ENCODE data around the gene SRC.

The SRC gene

DNA sequence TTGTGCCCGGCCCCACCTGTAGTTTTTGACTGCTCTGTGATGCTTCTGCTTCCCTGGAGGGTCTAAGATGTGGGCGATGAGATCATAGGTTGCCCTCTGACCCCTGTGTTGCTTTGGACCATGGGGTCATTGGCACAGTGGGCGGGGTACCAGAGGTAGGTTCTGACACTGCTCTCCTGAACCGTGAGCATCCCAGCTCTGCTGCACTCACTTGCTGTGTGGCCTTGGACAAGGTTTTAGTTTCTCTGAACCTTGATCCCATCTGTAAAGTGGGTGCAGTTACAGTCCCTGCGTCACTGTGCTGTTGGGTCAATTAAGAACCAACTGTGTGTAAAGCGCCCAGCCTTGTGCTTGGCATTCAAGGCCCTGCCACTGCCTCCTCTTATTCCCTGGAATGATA is 30.9 kb downstream of the SRC start:
- H3K27me3 Mint-ChIP-seq (ENCODE audit: low read depth, poor library complexity) = peaks cover 6% of the 10 kb centered on the region
- DNase-seq = no peak
- H3K27ac Mint-ChIP-seq = no peak overlapping the region
- peaks cover 36% of the 10 kb centered on the region for H3K36me3 Mint-ChIP-seq (ENCODE audit: low read depth)
- TF ChIP-seq, protein P1, sequence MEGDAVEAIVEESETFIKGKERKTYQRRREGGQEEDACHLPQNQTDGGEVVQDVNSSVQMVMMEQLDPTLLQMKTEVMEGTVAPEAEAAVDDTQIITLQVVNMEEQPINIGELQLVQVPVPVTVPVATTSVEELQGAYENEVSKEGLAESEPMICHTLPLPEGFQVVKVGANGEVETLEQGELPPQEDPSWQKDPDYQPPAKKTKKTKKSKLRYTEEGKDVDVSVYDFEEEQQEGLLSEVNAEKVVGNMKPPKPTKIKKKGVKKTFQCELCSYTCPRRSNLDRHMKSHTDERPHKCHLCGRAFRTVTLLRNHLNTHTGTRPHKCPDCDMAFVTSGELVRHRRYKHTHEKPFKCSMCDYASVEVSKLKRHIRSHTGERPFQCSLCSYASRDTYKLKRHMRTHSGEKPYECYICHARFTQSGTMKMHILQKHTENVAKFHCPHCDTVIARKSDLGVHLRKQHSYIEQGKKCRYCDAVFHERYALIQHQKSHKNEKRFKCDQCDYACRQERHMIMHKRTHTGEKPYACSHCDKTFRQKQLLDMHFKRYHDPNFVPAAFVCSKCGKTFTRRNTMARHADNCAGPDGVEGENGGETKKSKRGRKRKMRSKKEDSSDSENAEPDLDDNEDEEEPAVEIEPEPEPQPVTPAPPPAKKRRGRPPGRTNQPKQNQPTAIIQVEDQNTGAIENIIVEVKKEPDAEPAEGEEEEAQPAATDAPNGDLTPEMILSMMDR (IDR thresholded peaks at IDR 0.05) = no peak
- H3K9me3 Mint-ChIP-seq = no peaks in the 10 kb centered on the region
- H3K4me1 Mint-ChIP-seq = peaks cover 6% of the 10 kb centered on the region
- H3K4me3 Mint-ChIP-seq = no peak overlapping the region

DNA sequence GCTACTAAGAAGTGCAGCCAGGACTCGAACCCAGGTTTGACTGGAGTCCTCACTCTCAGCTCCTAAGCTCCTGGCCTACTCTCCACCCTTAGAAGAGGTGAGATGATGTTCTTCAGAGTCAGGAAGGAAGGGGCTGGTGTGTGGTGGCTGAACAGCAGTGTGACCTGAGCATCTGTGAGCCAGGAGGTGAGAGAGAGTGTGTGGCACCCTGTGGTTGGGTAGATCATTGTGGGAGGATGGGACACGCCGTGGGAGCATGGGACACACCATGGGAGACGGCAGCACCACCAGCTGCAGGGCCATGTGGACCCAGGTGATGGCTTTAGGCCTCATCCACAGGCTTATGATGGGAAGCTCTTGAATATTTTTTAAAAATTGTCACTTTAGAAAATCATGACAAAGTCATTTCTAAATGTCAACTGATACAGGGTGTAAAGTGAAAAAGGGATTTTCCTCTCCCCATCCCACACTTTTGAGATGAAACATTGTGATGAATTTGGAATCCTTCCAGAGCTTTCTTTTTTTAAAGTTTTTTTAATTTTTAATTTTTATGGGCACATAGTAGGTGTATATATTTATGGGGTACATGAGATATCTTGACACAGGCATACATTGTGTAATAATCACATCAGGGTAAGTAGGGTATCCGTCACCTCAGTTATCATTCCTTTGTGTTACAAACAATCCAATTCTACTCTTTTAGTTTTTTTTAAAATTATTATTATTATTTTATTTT is 31.6 kb downstream of the SRC start:
- no peak overlapping the region for H3K4me3 Mint-ChIP-seq
- H3K27ac Mint-ChIP-seq = peak overlapping the region; percentile 21
- DNase-seq = no peak
- peaks cover 36% of the 10 kb centered on the region for H3K36me3 Mint-ChIP-seq (ENCODE audit: low read depth)
- H3K27me3 Mint-ChIP-seq (ENCODE audit: low read depth, poor library complexity) = peaks cover 6% of the 10 kb centered on the region
- peaks cover 6% of the 10 kb centered on the region for H3K4me1 Mint-ChIP-seq
- TF ChIP-seq, protein P1 (IDR thresholded peaks at IDR 0.05) = no peak
- no peaks in the 10 kb centered on the region for H3K9me3 Mint-ChIP-seq

DNA sequence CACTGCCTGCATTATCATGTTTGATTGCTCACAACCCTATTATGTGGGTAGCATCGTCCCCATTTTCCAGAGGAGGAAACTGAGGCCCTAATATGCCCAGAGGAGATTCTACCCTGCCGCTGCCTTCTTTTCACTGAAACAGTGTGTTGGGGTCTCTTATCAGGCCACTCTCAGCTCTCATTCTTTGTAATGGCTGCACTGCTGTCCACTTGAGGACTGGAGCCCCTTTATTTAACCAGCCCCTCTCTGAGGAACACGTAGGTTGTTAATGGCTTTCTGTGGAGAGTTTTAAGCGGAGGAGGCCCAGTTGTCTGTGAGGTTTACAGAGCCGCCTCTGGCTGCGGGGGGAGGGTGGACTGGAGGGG is 32.5 kb downstream of the SRC start:
- TF ChIP-seq, protein P1 (IDR thresholded peaks at IDR 0.05) = no peak
- peak overlapping the region; percentile 45 for H3K27ac Mint-ChIP-seq
- H3K4me1 Mint-ChIP-seq = peaks cover 6% of the 10 kb centered on the region
- no peak overlapping the region for H3K4me3 Mint-ChIP-seq
- peaks cover 41% of the 10 kb centered on the region for H3K36me3 Mint-ChIP-seq (ENCODE audit: low read depth)
- H3K9me3 Mint-ChIP-seq = no peaks in the 10 kb centered on the region
- no peak for DNase-seq
- H3K27me3 Mint-ChIP-seq (ENCODE audit: low read depth, poor library complexity) = peaks cover 6% of the 10 kb centered on the region

DNA sequence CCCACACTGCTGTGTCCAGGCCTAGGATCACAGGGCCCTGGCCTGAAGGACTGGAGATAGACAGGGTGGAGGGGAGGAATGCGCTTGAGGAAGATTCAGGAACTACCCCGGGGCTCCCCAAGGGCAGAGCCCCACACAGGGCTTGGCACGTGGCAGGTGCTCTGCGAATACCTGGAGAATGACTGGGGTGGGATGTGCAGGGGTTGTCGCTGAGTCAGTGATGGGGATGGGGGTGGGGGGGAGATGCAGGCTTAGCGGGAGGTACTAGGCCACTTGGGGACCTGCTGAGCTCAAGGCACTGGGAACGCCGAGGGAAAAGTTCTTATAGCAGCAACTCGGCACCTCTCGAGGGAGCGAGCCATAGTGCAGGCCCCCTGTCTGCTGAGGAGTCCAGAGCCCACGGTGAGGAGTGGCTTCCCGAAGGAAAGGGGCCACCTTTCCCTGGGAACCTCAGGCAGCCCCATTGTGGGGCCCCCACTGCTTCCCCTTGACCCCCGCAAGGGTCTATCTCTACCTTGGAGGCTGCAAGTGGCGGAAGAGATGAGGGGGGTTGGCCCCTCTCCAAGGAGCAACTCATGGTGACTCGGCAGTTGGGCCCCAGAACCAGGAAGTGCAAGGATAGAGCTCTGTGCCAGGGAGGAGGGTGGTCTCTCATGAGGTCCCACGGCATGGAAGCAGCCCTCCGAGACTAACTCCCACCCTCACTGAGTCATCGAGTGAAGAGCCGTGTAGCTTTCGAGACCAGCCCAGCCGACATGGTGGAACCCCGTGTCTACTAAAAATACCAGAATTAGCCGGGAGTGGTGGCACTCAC is 33.1 kb downstream of the SRC start:
- Mint-ChIP-seq H3K36me3 (ENCODE audit: low read depth) (peaks cover 41% of the 10 kb centered on the region), H3K9me3 (no peaks in the 10 kb centered on the region), H3K4me1 (peaks cover 6% of the 10 kb centered on the region), H3K27me3 (ENCODE audit: low read depth, poor library complexity) (peaks cover 6% of the 10 kb centered on the region), H3K27ac (peak overlapping the region; percentile 91), H3K4me3 (no peak overlapping the region)
- DNase-seq = no peak
- TF ChIP-seq, protein P1 (IDR thresholded peaks at IDR 0.05) = no peak

DNA sequence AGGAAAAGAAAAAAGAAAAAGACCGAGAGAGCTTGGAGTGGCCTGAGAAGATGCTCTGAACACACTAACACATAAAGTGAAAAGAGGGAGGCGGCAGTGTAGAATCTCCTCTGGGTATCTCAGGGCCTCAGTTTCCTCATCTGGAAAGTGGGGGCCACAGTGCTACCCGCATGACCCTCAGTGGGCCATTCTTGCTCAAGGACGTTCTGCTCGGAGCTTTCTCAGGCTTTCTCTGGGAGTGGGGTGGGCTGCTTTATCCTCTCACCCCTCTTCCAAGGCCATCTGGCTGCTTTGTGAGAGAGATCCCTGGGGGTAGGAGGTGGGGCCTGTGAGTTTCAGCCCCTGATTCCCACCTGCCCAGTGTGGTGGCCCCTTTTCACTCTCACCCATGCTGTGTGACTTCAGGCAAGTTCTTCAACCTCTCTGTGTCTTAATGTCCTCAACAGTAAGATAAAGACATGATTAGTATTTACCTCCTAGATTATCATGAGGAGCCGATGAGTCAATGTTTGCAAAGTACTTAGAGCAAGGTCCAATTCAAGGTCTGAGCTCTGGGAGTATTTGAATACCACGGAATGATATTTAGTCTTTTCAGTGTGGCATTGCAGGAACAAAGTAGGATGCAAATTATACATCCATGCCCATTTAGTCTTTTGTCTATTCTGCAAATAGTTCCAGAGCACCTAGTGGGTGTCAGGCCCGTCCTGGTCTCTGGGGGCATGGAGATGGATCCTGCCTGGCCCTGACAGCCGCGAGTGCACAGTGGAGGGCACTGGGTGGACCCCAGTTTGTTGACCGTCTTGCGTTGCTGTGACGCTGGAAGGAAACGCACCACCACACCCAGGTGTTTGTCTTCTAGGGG is 34.3 kb downstream of the SRC start:
- Mint-ChIP-seq H3K4me3 (no peak overlapping the region), H3K27me3 (ENCODE audit: low read depth, poor library complexity) (peaks cover 4% of the 10 kb centered on the region), H3K36me3 (ENCODE audit: low read depth) (peaks cover 34% of the 10 kb centered on the region), H3K9me3 (no peaks in the 10 kb centered on the region), H3K27ac (no peak overlapping the region), H3K4me1 (peaks cover 12% of the 10 kb centered on the region)
- TF ChIP-seq, protein P1 (IDR thresholded peaks at IDR 0.05) = no peak
- DNase-seq = no peak

All from nephron progenitor cell (in vitro differentiated cells).